ENCODE measurements around the gene MED12L. TPM values are rescaled to one million over a fixed set of nuclear protein-coding genes. Genes with fewer than 3 reads are reported as not detected.

Gene MED12L
- total RNA-seq, 1 experiment from 2014 or later: 14.9 TPM

- Histone ChIP-seq H4K91ac (ENCODE audit: insufficient read length, low read depth, low read length) (no peak overlapping the region), H2BK15ac (ENCODE audit: low read depth, low read length) (no peak overlapping the region), H3T11ph (ENCODE audit: low read length) (no peak overlapping the region), H4K8ac (replicated peaks; ENCODE audit: insufficient read length, low read depth, low read length) (no peak overlapping the region), H2BK5ac (ENCODE audit: insufficient read length, low read length) (no peak overlapping the region), H3K27me3 (ENCODE audit: insufficient read depth, low read length) (no peaks in the 10 kb centered on the region), H3K14ac (ENCODE audit: insufficient read depth, low read length) (no peak overlapping the region), H3K23me2 (ENCODE audit: insufficient read length, low read depth, low read length, poor library complexity, severe bottlenecking) (no peaks in the 10 kb centered on the region), H3K79me2 (ENCODE audit: insufficient read depth, low read length) (no peaks in the 10 kb centered on the region), H3K23ac (ENCODE audit: insufficient read length, low read depth, low read length) (no peak overlapping the region), H4K20me1 (ENCODE audit: control insufficient read depth, insufficient read depth, insufficient read length) (no peaks in the 10 kb centered on the region), H2BK20ac (ENCODE audit: low read depth, low read length, poor library complexity, severe bottlenecking) (no peak overlapping the region), H3K9ac (ENCODE audit: extremely low read depth, insufficient read length, low read length) (no peak overlapping the region), H3K9me3 (ENCODE audit: control insufficient read depth, low read depth, low read length) (no peaks in the 10 kb centered on the region), H3K79me1 (ENCODE audit: insufficient read depth, low read depth, low read length, poor library complexity, severe bottlenecking) (no peaks in the 10 kb centered on the region), H2BK120ac (ENCODE audit: low read depth, low read length, poor library complexity, severe bottlenecking) (no peak overlapping the region), H3K27ac (ENCODE audit: insufficient read length, low read depth, low read length) (no peak overlapping the region), H3K4me2 (ENCODE audit: insufficient read depth, insufficient read length, low read length) (no peak overlapping the region), H3K56ac (ENCODE audit: insufficient read length, low read depth, low read length) (no peak overlapping the region), H3K4ac (ENCODE audit: low read depth, low read length) (no peak overlapping the region), H4K5ac (ENCODE audit: insufficient read length, low read depth, low read length) (no peak overlapping the region), H2AFZ (ENCODE audit: low read length) (no peak overlapping the region), H2AK5ac (ENCODE audit: insufficient read length, low read length) (no peak overlapping the region), H3K18ac (ENCODE audit: insufficient read length, low read depth, low read length) (no peak overlapping the region), H3K4me1 (ENCODE audit: insufficient read depth, low read length) (no peaks in the 10 kb centered on the region; the same call in 1 of the 2 replicates), H2BK12ac (ENCODE audit: insufficient read length, low read depth, low read length) (no peak overlapping the region)
- no peak for DNase-seq
- TF ChIP-seq, protein P1, sequence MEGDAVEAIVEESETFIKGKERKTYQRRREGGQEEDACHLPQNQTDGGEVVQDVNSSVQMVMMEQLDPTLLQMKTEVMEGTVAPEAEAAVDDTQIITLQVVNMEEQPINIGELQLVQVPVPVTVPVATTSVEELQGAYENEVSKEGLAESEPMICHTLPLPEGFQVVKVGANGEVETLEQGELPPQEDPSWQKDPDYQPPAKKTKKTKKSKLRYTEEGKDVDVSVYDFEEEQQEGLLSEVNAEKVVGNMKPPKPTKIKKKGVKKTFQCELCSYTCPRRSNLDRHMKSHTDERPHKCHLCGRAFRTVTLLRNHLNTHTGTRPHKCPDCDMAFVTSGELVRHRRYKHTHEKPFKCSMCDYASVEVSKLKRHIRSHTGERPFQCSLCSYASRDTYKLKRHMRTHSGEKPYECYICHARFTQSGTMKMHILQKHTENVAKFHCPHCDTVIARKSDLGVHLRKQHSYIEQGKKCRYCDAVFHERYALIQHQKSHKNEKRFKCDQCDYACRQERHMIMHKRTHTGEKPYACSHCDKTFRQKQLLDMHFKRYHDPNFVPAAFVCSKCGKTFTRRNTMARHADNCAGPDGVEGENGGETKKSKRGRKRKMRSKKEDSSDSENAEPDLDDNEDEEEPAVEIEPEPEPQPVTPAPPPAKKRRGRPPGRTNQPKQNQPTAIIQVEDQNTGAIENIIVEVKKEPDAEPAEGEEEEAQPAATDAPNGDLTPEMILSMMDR (conservative IDR thresholded peaks at IDR 0.05): no peak
- peaks cover 5% of the 10 kb centered on the region in 2 experiments for H3K4me1 Mint-ChIP-seq
- no CpG with 5 or more reads among the region's 9 CpGs for WGBS (ENCODE audit: extremely low coverage, insufficient read length, low lambda C conversion rate)
- no peak overlapping the region for H3K27ac Mint-ChIP-seq
- H3K9me3 Mint-ChIP-seq: no peaks in the 10 kb centered on the region
- H3K27me3 Mint-ChIP-seq (ENCODE audit: low read depth): no peaks in the 10 kb centered on the region
- no peak overlapping the region for H3K4me3 Mint-ChIP-seq
- no peaks in the 10 kb centered on the region for H3K36me3 Mint-ChIP-seq (ENCODE audit: insufficient read depth in 1 of 3, low read depth in 3 of 3)
These were observed 196.3 kb downstream of the MED12L start for GRCh38 chr3:151281671-151282324.

Data from H9 (cell line).